ENCODE data around the gene TRIM65. TPM values are rescaled to one million over a fixed set of nuclear protein-coding genes. Genes with fewer than 3 reads are reported as not detected.

TRIM65 gene
- total and polyA plus RNA-seq, 3 donors from 2014 or later, result 8.6 to 25.5 (median 23.4) TPM

DNA sequence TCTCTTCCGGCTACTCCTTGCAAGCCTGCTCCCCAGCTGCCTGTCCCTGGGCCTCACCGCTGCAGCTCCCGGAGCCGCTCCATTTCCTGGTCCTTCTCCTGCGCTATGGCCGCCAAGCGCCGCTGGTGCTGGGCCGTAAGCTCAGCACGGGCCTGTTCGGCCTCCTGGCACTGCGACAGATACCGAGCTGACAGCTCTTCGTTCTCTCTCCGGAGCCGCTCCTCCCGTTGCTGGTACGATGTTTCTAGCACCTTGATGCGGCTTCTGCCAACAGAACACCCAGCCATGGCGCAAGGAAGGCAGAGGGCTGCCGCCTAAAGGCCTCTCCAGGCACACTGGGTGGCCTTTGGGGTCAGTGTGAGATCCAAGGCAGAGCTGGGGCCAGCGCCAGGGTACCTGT is 22.9 kb upstream of the TRIM65 start:
- Histone ChIP-seq H3K27ac (no peak overlapping the region), H3K27me3 (no peaks in the 10 kb centered on the region), H3K36me3 (ENCODE audit: low read depth, missing control alignments) (no peaks in the 10 kb centered on the region), H3K9me3 (no peaks in the 10 kb centered on the region), H3K4me3 (no peak overlapping the region), H3K4me1 (peaks cover 23% of the 10 kb centered on the region)
- no peak for DNase-seq
- 97 to 100% methylated on average over 11 to 22 of the region's 22 CpGs for WGBS, 2 donors
- intact Hi-C loops (cut with DNase I; ENCODE audit: low total_unique reads), result no loop called here
- TF ChIP-seq CTCF (IDR thresholded peaks at IDR 0.05) (no peak), POLR2A (IDR thresholded peaks at IDR 0.05) (no peak)

- 89 to 95% methylated on average over 17 to 31 of the region's 31 CpGs for WGBS, 2 donors
- DNase-seq, result no peak
- no peak for TF ChIP-seq POLR2A (IDR thresholded peaks at IDR 0.05)
- no peak for TF ChIP-seq CTCF (IDR thresholded peaks at IDR 0.05)
- no peaks in the 10 kb centered on the region for H3K27me3 ChIP-seq
- no peak overlapping the region for H3K4me3 ChIP-seq
- H3K27ac ChIP-seq, result no peak overlapping the region
- intact Hi-C loops (cut with DNase I; ENCODE audit: low total_unique reads), result no loop called here
- H3K4me1 ChIP-seq, result peaks cover 15% of the 10 kb centered on the region
- no peaks in the 10 kb centered on the region for H3K9me3 ChIP-seq
- no peaks in the 10 kb centered on the region for H3K36me3 ChIP-seq (ENCODE audit: low read depth, missing control alignments)
These were observed 21.2 kb upstream of the TRIM65 start for GRCh38 chr17:75917917-75918445.

GRCh38 chr17:75917141-75917916 is 20.6 kb upstream of the TRIM65 start:
- H3K27me3 ChIP-seq, result no peaks in the 10 kb centered on the region
- H3K9me3 ChIP-seq, result no peaks in the 10 kb centered on the region
- H3K36me3 ChIP-seq (ENCODE audit: low read depth, missing control alignments), result no peaks in the 10 kb centered on the region
- no peak for TF ChIP-seq CTCF (IDR thresholded peaks at IDR 0.05)
- TF ChIP-seq POLR2A (IDR thresholded peaks at IDR 0.05), result no peak
- intact Hi-C loops (cut with DNase I; ENCODE audit: low total_unique reads), result no loop called here
- 90 to 91% methylated on average over 20 to 21 of the region's 23 CpGs for WGBS, 2 donors
- no peak for DNase-seq
- H3K4me1 ChIP-seq, result peaks cover 8% of the 10 kb centered on the region
- no peak overlapping the region for H3K27ac ChIP-seq
- H3K4me3 ChIP-seq, result no peak overlapping the region

DNA sequence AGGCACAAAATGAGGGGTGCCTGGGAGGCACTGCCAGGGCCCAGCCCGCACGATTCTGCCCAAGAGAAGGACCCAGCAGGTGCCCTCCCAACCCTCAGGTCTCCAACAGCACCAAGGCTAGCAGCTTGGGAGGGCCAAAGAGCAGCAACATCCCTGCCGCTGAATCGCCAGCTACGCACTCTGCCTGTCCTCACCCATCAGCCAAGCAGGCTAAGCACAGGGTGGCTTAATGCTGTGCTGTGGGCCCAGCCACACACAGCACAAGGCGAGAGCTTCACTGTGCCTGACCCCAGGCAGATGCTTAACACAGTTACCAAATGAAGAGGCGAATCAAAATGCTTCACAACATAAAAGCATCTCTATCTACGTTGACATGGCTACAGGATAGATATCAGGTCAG is 18.5 kb upstream of the TRIM65 start:
- Histone ChIP-seq H3K27ac (no peak overlapping the region), H3K4me3 (no peak overlapping the region), H3K9me3 (no peaks in the 10 kb centered on the region), H3K27me3 (no peaks in the 10 kb centered on the region), H3K4me1 (peaks cover 7% of the 10 kb centered on the region), H3K36me3 (ENCODE audit: low read depth, missing control alignments) (no peaks in the 10 kb centered on the region)
- TF ChIP-seq POLR2A (IDR thresholded peaks at IDR 0.05) (no peak), CTCF (IDR thresholded peaks at IDR 0.05) (no peak)
- 69 to 85% methylated on average over 4 to 8 of the region's 8 CpGs for WGBS, 2 donors
- intact Hi-C loops (cut with DNase I; ENCODE audit: low total_unique reads), result no loop called here
- DNase-seq, result no peak
